Tibial artery (tissue), 4 donors: ENCODE results near the gene MICAL3.
A peak's percentile ranks its signal among the peaks of the same experiment; 100 is the strongest.
"Not testable (repeated sequence)": the region's sequence is repeated elsewhere in the genome, so short reads cannot be mapped to it uniquely, and the experiment has no call there.

Experiments
- DNase-seq, 2 donors: peaks; one replicate each; pipeline ENCODE4 v3.0.0-alpha.2; 2019
- H3K27ac ChIP-seq, 2 donors: fragments of 200-600 bp; sonication (generic) in 1 of 2; 1 replicate in 1 of 2; 2 replicates in 1 of 2; pipeline ENCODE4 v1.5.1; 2018 to 2019; ENCODE audit warnings: mild to moderate bottlenecking in 1 of 2
- H3K27me3 ChIP-seq, 2 donors: fragments of 200-600 bp; sonication (generic) in 1 of 2; one replicate each; pipeline versions ENCODE4 v1.5.1 to v1.6.0; 2016 to 2019
- H3K36me3 ChIP-seq, 3 donors: fragments of 200-600 bp; sonication (generic) in 2 of 3; one replicate each; pipeline ENCODE4 v1.5.1; 2016 to 2019; ENCODE audit warnings: mild to moderate bottlenecking in 2 of 3
- H3K4me1 ChIP-seq, 4 donors: fragments of 200-600 bp; sonication (generic) in 2 of 4; 1 replicate in 3 of 4; 2 replicates in 1 of 4; pipeline ENCODE4 v1.5.1; 2016 to 2019
- H3K4me3 ChIP-seq, 2 donors: fragments of 200-600 bp; sonication (generic) in 1 of 2; 1 replicate in 1 of 2; 2 replicates in 1 of 2; pipeline ENCODE4 v1.5.1; 2018 to 2019; ENCODE audit warnings: mild to moderate bottlenecking in 2 of 2
- H3K9me3 ChIP-seq, 3 donors: fragments of 200-600 bp; sonication (generic) in 1 of 3; one replicate each; pipeline ENCODE4 v1.5.1; 2016 to 2019
- intact Hi-C: fragments of 100-400 bp; cut with DNase I; formaldehyde crosslinking; loops from one replicate; pipeline ENCODE4 v1.15.0; 2023; ENCODE audit warnings: low total_unique reads
- TF ChIP-seq, protein P1 (sequence below), 2 experiments: fragments of 200-600 bp in 1 of 2; fragments of 450-650 bp in 1 of 2; IDR thresholded peaks; one replicate each; pipeline ENCODE4 v1.5.1; 2017 to 2019; ENCODE audit warnings: antibody characterized with exemption in 2 of 2, mild to moderate bottlenecking in 1 of 2, moderate library complexity in 1 of 2

MICAL3 gene

DNA sequence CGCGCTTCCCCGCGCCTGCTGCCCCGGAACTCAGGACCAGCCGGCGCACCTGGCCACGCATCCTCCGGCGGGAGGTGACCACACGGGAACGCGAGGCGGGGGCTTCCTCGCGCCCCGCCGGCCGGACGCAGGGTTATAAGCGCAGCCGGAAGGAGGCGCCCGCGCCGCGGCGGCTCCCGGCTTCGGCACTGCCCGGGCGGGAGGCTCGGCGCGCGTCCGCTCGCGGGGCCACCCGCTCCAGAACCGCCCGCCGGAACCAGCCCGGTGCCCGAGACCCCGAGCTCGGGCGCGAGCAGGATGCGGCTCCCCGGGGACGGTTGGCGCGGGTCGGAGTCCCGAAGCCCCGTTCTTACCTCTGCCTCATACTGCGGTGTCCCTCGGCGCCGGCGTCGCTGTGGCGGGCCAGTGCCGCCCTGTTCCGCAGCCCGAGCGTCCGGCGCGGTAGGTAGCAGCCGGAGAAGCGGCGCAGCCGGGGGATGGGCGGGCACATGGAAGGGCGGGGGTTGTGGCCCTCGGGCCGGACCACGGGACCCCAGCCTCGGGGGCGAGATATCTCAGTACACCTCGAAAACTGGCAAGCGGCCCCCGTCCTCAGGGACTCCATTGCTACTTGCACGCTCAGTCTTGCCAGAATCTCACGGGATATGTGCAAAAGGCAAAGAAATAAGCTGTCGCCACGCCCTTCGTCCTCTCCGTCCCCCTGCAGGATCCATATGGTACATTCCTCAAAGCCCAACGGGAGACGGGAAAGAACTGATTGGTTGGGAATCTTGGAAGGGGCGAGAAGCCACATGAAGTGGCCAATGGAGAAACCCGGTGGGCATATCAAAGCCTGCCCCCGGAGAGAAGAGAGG lies 23.1 kb downstream of the MICAL3 start:
- peak overlapping the region; percentile 75 to 99 for H3K4me3 ChIP-seq
- no peaks in the 10 kb centered on the region for H3K9me3 ChIP-seq
- intact Hi-C loops: loop anchor here (2.0 to 10.0 kb wide), 2 partner anchors 76 to 166 kb away; partner anchors contain the start of gene PEX26
- TF ChIP-seq, protein P1, sequence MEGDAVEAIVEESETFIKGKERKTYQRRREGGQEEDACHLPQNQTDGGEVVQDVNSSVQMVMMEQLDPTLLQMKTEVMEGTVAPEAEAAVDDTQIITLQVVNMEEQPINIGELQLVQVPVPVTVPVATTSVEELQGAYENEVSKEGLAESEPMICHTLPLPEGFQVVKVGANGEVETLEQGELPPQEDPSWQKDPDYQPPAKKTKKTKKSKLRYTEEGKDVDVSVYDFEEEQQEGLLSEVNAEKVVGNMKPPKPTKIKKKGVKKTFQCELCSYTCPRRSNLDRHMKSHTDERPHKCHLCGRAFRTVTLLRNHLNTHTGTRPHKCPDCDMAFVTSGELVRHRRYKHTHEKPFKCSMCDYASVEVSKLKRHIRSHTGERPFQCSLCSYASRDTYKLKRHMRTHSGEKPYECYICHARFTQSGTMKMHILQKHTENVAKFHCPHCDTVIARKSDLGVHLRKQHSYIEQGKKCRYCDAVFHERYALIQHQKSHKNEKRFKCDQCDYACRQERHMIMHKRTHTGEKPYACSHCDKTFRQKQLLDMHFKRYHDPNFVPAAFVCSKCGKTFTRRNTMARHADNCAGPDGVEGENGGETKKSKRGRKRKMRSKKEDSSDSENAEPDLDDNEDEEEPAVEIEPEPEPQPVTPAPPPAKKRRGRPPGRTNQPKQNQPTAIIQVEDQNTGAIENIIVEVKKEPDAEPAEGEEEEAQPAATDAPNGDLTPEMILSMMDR (IDR thresholded peaks at IDR 0.05): peak; percentile 51 to 53
- no peaks in the 10 kb centered on the region for H3K27me3 ChIP-seq
- peak overlapping the region; percentile 81 to 92 for H3K27ac ChIP-seq
- peaks cover 0 to 53% (median 13%) of the 10 kb centered on the region in 4 donors for H3K4me1 ChIP-seq
- no peaks in the 10 kb centered on the region for H3K36me3 ChIP-seq
- DNase-seq: peak; percentile 88 to 92

DNA sequence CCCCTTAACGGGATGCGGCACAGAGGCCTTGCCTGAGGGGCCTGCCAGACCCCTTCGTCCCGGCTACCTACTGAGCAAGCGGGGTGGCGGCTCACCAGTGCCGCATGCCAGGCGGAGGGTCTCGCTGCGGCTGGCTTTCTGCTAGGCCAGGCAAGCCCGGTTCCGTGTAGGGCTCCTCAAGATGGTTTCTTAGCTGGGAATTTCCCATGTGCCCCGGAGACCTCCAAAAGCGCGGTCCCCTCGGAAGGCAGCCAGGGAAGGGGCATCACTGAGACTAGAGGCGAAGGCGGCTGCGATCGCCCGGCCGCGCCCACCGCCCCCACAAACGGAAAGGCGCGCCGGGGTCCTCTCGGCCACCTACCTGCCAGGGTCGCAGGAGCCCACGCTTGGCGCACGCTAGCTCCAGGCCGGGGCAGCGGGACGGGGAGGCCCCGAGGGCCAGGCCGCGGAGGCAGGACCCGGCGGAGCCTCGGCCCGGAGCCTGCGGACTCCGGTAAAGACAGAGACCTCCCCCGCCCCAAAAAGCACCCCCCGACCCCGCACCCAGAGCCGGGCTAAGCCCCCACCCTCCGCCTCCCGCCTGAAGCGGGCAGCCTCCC lies 23.8 kb downstream of the MICAL3 start:
- no peaks in the 10 kb centered on the region for H3K36me3 ChIP-seq
- H3K9me3 ChIP-seq: no peaks in the 10 kb centered on the region
- peak overlapping the region; percentile 81 to 92 for H3K27ac ChIP-seq
- peak in 1 of 2 donors; percentile 69 for DNase-seq
- no peaks in the 10 kb centered on the region for H3K27me3 ChIP-seq
- TF ChIP-seq, protein P1 (IDR thresholded peaks at IDR 0.05): no peak
- peak overlapping the region; percentile 75 to 99 for H3K4me3 ChIP-seq
- intact Hi-C loops: loop anchor here (2.0 to 10.0 kb wide), 2 partner anchors 76 to 166 kb away; partner anchors contain the start of gene PEX26
- H3K4me1 ChIP-seq: peaks cover 0 to 47% (median 13%) of the 10 kb centered on the region in 4 donors

DNA sequence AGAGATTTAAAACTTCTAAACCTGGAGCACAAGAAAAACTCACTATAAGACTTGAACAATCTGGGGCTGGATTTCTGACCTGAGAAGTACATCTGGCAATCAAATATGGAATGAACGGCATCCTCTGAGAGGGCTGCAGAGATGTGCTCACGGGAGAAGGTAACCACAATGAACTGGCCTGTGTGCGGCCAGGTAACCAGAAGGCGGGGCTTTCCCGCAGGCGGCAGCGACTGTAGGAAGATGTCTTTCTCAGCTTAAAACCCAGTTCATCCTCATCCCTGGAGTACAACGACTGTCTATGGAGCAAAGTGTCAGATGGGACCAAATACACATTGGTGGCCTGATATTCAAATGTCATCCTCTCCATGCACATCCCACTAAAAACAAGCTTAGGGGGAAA lies 24.5 kb downstream of the MICAL3 start:
- Histone ChIP-seq H3K9me3 (no peaks in the 10 kb centered on the region), H3K27ac (peak overlapping the region; percentile 81 to 92), H3K36me3 (no peaks in the 10 kb centered on the region), H3K4me3 (peak overlapping the region; percentile 75 to 99), H3K27me3 (no peaks in the 10 kb centered on the region), H3K4me1 (peaks cover 0 to 42% (median 10%) of the 10 kb centered on the region in 4 donors)
- intact Hi-C loops: loop anchor here (2.0 to 10.0 kb wide), 2 partner anchors 77 to 165 kb away; partner anchors contain the start of gene PEX26
- TF ChIP-seq, protein P1 (IDR thresholded peaks at IDR 0.05): no peak
- no peak for DNase-seq

DNA sequence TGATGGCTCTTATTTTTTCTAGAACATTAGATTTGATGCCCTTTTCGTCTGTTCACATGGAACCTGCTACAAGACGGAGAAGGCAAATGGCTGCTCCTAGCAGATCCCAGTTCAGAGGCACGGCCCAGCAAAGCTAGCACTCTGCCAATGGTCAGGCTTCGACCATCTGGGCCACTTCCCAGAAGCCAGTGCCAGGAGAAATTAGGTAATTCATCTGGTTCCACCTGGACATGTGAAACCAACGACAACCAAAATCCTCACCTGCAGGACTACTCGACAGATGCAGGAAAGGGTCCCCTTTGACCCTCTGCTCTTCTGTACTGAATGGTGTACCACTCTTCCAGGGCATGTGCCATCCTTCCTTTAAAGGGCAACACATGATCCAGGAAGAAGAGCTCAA lies 25.4 kb downstream of the MICAL3 start:
- intact Hi-C loops: no loop called here
- DNase-seq: no peak
- TF ChIP-seq, protein P1 (IDR thresholded peaks at IDR 0.05): no peak
- H3K4me1 ChIP-seq: peaks cover 0 to 51% (median 17%) of the 10 kb centered on the region in 4 donors
- H3K9me3 ChIP-seq: no peaks in the 10 kb centered on the region
- no peak overlapping the region for H3K4me3 ChIP-seq
- no peaks in the 10 kb centered on the region for H3K27me3 ChIP-seq
- H3K27ac ChIP-seq: no peak overlapping the region
- no peaks in the 10 kb centered on the region for H3K36me3 ChIP-seq

DNA sequence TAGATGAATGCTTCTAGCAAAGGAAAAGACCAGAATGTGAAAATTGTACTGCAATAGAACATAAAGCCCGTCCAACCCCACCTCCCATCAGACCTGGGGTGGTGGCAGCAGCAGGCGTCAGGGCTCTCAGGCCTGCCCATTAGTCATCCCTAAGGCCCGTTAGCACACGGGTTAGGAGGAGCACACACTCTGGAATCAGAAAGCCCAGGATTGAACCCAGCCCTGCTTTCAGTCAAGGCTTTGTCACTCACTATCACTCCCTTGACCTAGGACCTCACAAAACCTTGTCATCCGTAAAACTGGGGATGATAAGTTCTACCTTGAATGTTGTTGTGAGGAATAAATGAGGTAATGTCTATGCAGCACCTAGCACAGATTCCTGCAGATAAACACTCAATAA lies 26.9 kb downstream of the MICAL3 start:
- no peak for DNase-seq
- Histone ChIP-seq H3K27me3 (no peaks in the 10 kb centered on the region), H3K36me3 (no peaks in the 10 kb centered on the region), H3K9me3 (no peaks in the 10 kb centered on the region), H3K4me1 (peaks cover 0 to 63% (median 21%) of the 10 kb centered on the region in 4 donors), H3K27ac (no peak overlapping the region), H3K4me3 (no peak overlapping the region)
- TF ChIP-seq, protein P1 (IDR thresholded peaks at IDR 0.05): no peak
- intact Hi-C loops: no loop called here

DNA sequence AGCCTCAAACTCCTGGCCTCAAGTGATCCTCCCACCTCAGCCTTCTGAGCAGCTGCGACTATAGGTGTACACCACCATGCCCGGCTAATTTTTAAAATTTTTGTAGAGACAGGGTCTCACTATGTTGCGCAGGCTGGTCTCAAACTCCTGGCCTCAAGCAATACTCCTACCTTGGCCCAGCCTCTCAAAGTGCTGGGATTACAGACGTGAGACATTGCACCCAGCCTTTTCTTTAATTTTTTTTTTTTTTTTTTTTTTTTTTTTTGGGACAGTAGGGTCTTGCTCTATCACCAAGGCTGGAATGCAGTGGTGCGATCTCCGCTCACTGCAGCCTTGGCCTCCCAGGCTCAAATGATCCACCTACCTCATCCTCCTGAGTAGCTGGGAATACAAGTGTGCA lies 29.1 kb downstream of the MICAL3 start:
- H3K36me3 ChIP-seq, DNase-seq, H3K4me3 ChIP-seq, H3K9me3 ChIP-seq, H3K27me3 ChIP-seq, intact Hi-C loops, H3K27ac ChIP-seq: not testable (repeated sequence)
- H3K4me1 ChIP-seq: peaks cover 0 to 74% (median 28%) of the 10 kb centered on the region in 4 donors
